Fibroblast of lung (primary cell): ENCODE measurements around the gene AMHR2. TPM values are rescaled to one million over a fixed set of nuclear protein-coding genes. Genes with fewer than 3 reads are reported as not detected.

Experiments used
- DNase-seq, 2 donors: peaks; one replicate each; pipeline versions ENCODE4 v3.0.0 to v3.0.0-alpha.2; 2010; ENCODE audit warnings: low read depth in 2 of 2
- H2AFZ ChIP-seq: 2 replicates; pipeline ENCODE4 v1.5.1; 2012; ENCODE audit warnings: low read length, control low read depth, inconsistent platforms
- H3K27ac ChIP-seq: 2 replicates; pipeline ENCODE4 v1.5.1; 2011; ENCODE audit warnings: low read length, control low read depth; ENCODE audit not compliant: insufficient read depth
- H3K27me3 ChIP-seq: 2 replicates; pipeline ENCODE4 v1.5.1; 2011; ENCODE audit warnings: mild to moderate bottlenecking, low read length; ENCODE audit not compliant: control insufficient read depth, insufficient read depth
- H3K36me3 ChIP-seq: 2 replicates; pipeline ENCODE4 v1.5.1; 2011; ENCODE audit warnings: low read length; ENCODE audit not compliant: control insufficient read depth, insufficient read depth
- H3K4me1 ChIP-seq: 2 replicates; pipeline ENCODE4 v1.5.1; 2011; ENCODE audit warnings: low read length; ENCODE audit not compliant: control insufficient read depth, insufficient read depth; ENCODE audit errors: extremely low read depth
- H3K4me2 ChIP-seq: 2 replicates; pipeline ENCODE4 v1.5.1; 2011; ENCODE audit warnings: low read length, control low read depth; ENCODE audit not compliant: insufficient read depth; ENCODE audit errors: extremely low read depth
- H3K4me3 ChIP-seq, 4 experiments: fragments of 200-600 bp in 1 of 4; sonication (generic) in 1 of 4; replicated peaks in 1 of 4; 2 replicates each; pipeline ENCODE4 v1.5.1; 2011 to 2016; ENCODE audit warnings: low read length in 4 of 4, low read depth in 3 of 4, mild to moderate bottlenecking in 3 of 4, control low read depth in 2 of 4, inconsistent platforms in 1 of 4, mixed read lengths in 1 of 4; ENCODE audit not compliant: insufficient read depth in 1 of 4; ENCODE audit errors: control extremely low read depth in 1 of 4
- H3K79me2 ChIP-seq: 2 replicates; pipeline ENCODE4 v1.5.1; 2012; ENCODE audit warnings: mild to moderate bottlenecking, low read length, inconsistent platforms; ENCODE audit not compliant: control insufficient read depth, insufficient read depth
- H3K9ac ChIP-seq: 2 replicates; pipeline ENCODE4 v1.5.1; 2011; ENCODE audit warnings: mild to moderate bottlenecking, low read length, control low read depth; ENCODE audit not compliant: insufficient read depth
- H3K9me3 ChIP-seq: 2 replicates; pipeline ENCODE4 v1.5.1; 2012; ENCODE audit warnings: low read depth, low read length; ENCODE audit not compliant: control insufficient read depth, insufficient read depth
- H4K20me1 ChIP-seq: 2 replicates; pipeline ENCODE4 v1.5.1; 2011; ENCODE audit warnings: low read length; ENCODE audit not compliant: control insufficient read depth, insufficient read depth; ENCODE audit errors: extremely low read depth
- CTCF ChIP-seq, 2 donors: IDR thresholded peaks in 1 of 2; conservative IDR thresholded peaks in 1 of 2; 1 replicate in 1 of 2; 2 replicates in 1 of 2; pipeline ENCODE4 v1.5.1; 2011 to 2012; ENCODE audit warnings: low read length in 2 of 2, control low read depth in 1 of 2, inconsistent platforms in 1 of 2, low read depth in 1 of 2, mild to moderate bottlenecking in 1 of 2
- EZH2 ChIP-seq: IDR thresholded peaks from 2 replicates; pipeline ENCODE4 v1.5.1; 2012; ENCODE audit warnings: low read length, control low read depth, mild to moderate bottlenecking; ENCODE audit errors: missing control alignments
- polyA plus RNA-seq, 2 donors: library from polyadenylated mRNA; depleted of rRNA in 1 of 2; stranded (reverse) in 1 of 2; unstranded in 1 of 2; fragments of >200 nt; gene quantifications; 2 replicates each; pipeline ENCODE4 v1.2.1, GENCODE V29; 2011 to 2012; ENCODE audit warnings: missing spikeins in 1 of 2
- total RNA-seq: library from RNA; depleted of rRNA; stranded (reverse); fragments of >200 nt; gene quantifications from 2 replicates; pipeline ENCODE4 v1.2.1, GENCODE V29; 2014

The AMHR2 gene
- total and polyA plus RNA-seq, 2 donors (not counting 1 experiment from before 2014, with no cell fraction given), result not detected

- Histone ChIP-seq H3K27me3 (no peaks in the 10 kb centered on the region), H3K9me3 (no peaks in the 10 kb centered on the region), H2AFZ (no peak overlapping the region), H3K79me2 (peaks cover 85% of the 10 kb centered on the region), H3K27ac (no peak overlapping the region), H3K4me2 (no peak overlapping the region), H3K4me1 (peaks cover 4% of the 10 kb centered on the region), H3K9ac (no peak overlapping the region), H3K4me3 (no peak overlapping the region), H3K36me3 (peaks cover 41% of the 10 kb centered on the region), H4K20me1 (no peaks in the 10 kb centered on the region)
- TF ChIP-seq CTCF (conservative IDR thresholded peaks at IDR 0.05 in 1 of 2, IDR thresholded peaks at IDR 0.05 in 1 of 2; ENCODE audit: low read depth in 1 of 2, low read length in 2 of 2) (no peak), EZH2 (no peak)
- DNase-seq, result no peak
Measured at GRCh38 chr12:53462935-53463334, 39.3 kb downstream of the AMHR2 start.

GRCh38 chr12:53463802-53464560 is 40.3 kb downstream of the AMHR2 start:
- no peak overlapping the region for H3K27ac ChIP-seq
- H3K4me2 ChIP-seq, result no peak overlapping the region
- DNase-seq, result no peak
- H3K9me3 ChIP-seq, result no peaks in the 10 kb centered on the region
- H3K4me1 ChIP-seq, result peaks cover 4% of the 10 kb centered on the region
- H4K20me1 ChIP-seq, result no peaks in the 10 kb centered on the region
- TF ChIP-seq EZH2 (no peak), CTCF (conservative IDR thresholded peaks at IDR 0.05 in 1 of 2, IDR thresholded peaks at IDR 0.05 in 1 of 2; ENCODE audit: low read depth in 1 of 2, low read length in 2 of 2) (no peak)
- H2AFZ ChIP-seq, result no peak overlapping the region
- no peak overlapping the region for H3K4me3 ChIP-seq
- peaks cover 84% of the 10 kb centered on the region for H3K79me2 ChIP-seq
- no peaks in the 10 kb centered on the region for H3K27me3 ChIP-seq
- H3K9ac ChIP-seq, result no peak overlapping the region
- peaks cover 46% of the 10 kb centered on the region for H3K36me3 ChIP-seq

- Histone ChIP-seq H3K4me2 (no peak overlapping the region), H4K20me1 (no peaks in the 10 kb centered on the region), H3K9me3 (no peaks in the 10 kb centered on the region), H3K27me3 (no peaks in the 10 kb centered on the region), H2AFZ (no peak overlapping the region), H3K36me3 (peaks cover 42% of the 10 kb centered on the region), H3K27ac (no peak overlapping the region), H3K9ac (no peak overlapping the region), H3K79me2 (peaks cover 78% of the 10 kb centered on the region), H3K4me3 (no peak overlapping the region), H3K4me1 (peaks cover 4% of the 10 kb centered on the region)
- TF ChIP-seq EZH2 (no peak), CTCF (conservative IDR thresholded peaks at IDR 0.05 in 1 of 2, IDR thresholded peaks at IDR 0.05 in 1 of 2; ENCODE audit: low read depth in 1 of 2, low read length in 2 of 2) (no peak)
- no peak for DNase-seq
Measured at GRCh38 chr12:53464685-53465418, 41.2 kb downstream of the AMHR2 start.
